Stimulated activated naive CD8-positive, alpha-beta T cell treated with anti-CD3 and anti-CD28 coated beads, Interleukin-15, Interleukin-2, amounts not matched to agents 100 ng/mL and 50 ng/mL, for 24 hours (primary cell): Measurements from ENCODE around the gene HERC2.
"Not testable (repeated sequence)": the region's sequence is repeated elsewhere in the genome, so short reads cannot be mapped to it uniquely, and the experiment has no call there.

Experiments used
- H3K27ac Mint-ChIP-seq: one replicate; pipeline ENCODE4 v1.8.0; 2021; ENCODE audit warnings: mild to moderate bottlenecking, mixed read lengths
- H3K27me3 Mint-ChIP-seq: one replicate; pipeline ENCODE4 v1.8.0; 2021; ENCODE audit warnings: mixed read lengths
- H3K36me3 Mint-ChIP-seq: one replicate; pipeline ENCODE4 v1.8.0; 2021; ENCODE audit warnings: low read depth, mixed read lengths
- H3K4me1 Mint-ChIP-seq: one replicate; pipeline ENCODE4 v1.8.0; 2021; ENCODE audit warnings: low read depth, mixed read lengths
- H3K4me3 Mint-ChIP-seq: one replicate; pipeline ENCODE4 v1.8.0; 2021; ENCODE audit warnings: mild to moderate bottlenecking, mixed read lengths
- H3K9me3 Mint-ChIP-seq: one replicate; pipeline ENCODE4 v1.8.0; 2021; ENCODE audit warnings: mixed read lengths

HERC2 gene

DNA sequence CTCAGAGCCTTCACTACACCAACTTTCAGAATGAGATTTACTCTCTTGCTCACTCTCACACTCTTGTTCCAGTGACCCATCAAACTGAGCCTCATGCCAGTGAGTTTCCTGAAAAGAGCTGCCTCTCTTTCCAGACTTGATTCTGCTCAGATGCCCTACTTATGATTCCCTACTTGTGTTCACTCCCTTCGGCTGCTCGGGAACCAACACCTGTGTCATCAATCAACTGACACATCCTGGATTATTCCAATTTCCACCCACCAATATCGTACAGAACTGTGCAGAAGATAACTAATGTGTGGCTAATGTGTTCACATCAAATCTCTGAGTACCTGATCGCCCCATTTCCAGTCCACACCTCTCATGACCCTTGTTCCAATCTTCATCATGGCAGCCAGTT lies 100.3 kb downstream of the HERC2 start:
- H3K27me3 Mint-ChIP-seq, H3K9me3 Mint-ChIP-seq: not testable (repeated sequence)
- H3K36me3 Mint-ChIP-seq: peaks cover 53% of the 10 kb centered on the region

GRCh38 chr15:28219116-28219515 lies 102.9 kb downstream of the HERC2 start:
- H3K4me3 Mint-ChIP-seq: no peak overlapping the region
- H3K4me1 Mint-ChIP-seq: no peaks in the 10 kb centered on the region
- H3K9me3 Mint-ChIP-seq: no peaks in the 10 kb centered on the region
- H3K27me3 Mint-ChIP-seq: no peaks in the 10 kb centered on the region
- H3K36me3 Mint-ChIP-seq: peaks cover 32% of the 10 kb centered on the region
- H3K27ac Mint-ChIP-seq: no peak overlapping the region

More for the DNA sequence above, 100.3 kb downstream of the HERC2 start:
- not testable (repeated sequence) for H3K27ac Mint-ChIP-seq, H3K4me3 Mint-ChIP-seq, H3K4me1 Mint-ChIP-seq

- not testable (repeated sequence) for H3K4me1 Mint-ChIP-seq, H3K9me3 Mint-ChIP-seq, H3K27me3 Mint-ChIP-seq, H3K27ac Mint-ChIP-seq, H3K4me3 Mint-ChIP-seq
- H3K36me3 Mint-ChIP-seq: peaks cover 32% of the 10 kb centered on the region
These were observed 104.9 kb downstream of the HERC2 start for GRCh38 chr15:28216946-28217546.

DNA sequence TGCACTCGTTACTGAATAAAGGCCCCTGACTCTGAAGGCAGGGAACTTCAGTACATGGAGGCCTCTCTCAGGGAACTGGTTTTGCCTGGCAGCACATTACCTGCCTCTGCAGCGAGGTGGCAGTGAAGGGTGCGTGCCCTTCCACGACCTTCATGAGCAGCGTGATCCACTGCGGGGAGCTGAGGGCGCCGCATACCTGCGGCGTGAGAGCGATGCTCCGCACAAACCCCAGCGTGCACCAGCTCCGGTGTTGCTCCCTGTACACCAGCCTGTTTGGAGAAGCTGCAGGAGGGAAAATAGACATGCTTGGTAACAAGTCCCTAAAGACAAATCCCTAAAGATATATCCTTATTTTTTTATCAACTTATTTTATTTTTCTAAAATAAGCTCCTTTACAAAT lies 106.5 kb downstream of the HERC2 start:
- H3K9me3 Mint-ChIP-seq, H3K27me3 Mint-ChIP-seq, H3K4me1 Mint-ChIP-seq, H3K4me3 Mint-ChIP-seq, H3K27ac Mint-ChIP-seq: not testable (repeated sequence)
- peaks cover 33% of the 10 kb centered on the region for H3K36me3 Mint-ChIP-seq

DNA sequence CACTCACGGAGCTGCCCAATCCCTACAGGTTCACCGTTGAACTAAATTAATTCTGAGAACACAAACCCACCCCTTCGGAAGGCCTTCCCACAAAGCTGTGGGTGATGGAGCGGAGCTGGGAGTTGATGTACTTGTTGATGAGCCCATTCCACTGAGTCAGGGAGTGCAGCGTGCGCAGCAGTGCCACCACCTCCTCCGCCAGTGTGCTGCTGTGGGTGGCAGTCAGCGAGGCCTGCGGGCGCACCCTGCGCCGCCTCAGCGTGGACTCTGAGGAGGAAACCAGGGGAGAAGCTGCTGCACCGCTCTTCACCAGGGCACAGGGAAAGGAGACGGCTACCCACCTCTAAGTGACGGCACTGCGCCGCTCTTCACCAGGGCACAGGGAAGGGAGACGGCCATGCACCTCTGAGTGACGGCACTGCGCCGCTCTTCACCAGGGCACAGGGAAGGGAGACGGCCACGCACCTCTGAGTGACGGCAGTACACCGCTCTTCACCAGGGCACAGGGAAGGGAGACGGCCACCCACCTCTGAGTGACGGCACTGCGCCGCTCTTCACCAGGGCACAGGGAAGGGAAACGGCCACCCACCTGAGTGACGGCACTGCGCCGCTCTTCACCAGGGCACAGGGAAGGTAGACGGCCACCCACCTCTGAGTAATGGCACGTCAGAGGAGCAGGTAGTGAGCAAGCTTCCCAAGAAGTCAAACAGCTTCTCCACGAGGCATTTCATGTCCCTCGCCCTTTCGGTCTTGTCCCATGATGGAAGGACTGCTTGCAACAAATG lies 107.8 kb downstream of the HERC2 start:
- not testable (repeated sequence) for H3K4me3 Mint-ChIP-seq, H3K9me3 Mint-ChIP-seq, H3K27me3 Mint-ChIP-seq, H3K4me1 Mint-ChIP-seq, H3K27ac Mint-ChIP-seq
- H3K36me3 Mint-ChIP-seq: peaks cover 22% of the 10 kb centered on the region

DNA sequence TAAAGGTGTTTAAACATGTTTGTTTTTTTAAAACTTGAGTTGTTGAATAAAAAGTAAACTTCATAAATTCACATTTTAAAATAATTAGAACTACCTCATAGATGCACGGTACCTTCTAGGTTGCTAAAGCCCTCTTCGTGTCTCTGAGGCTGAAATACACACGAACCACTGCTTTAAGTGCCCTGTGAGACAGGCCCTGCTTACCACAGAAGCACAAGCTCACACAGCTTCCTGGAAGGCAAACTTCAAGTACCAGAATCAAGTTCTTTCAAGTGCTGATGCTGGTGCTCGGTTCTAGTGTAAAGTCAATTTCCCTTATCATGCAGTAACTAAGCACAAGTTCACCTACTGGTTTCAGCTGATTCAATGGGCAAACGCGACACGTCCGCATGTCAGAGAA lies 108.6 kb downstream of the HERC2 start:
- not testable (repeated sequence) for H3K4me1 Mint-ChIP-seq, H3K9me3 Mint-ChIP-seq, H3K4me3 Mint-ChIP-seq, H3K27ac Mint-ChIP-seq, H3K27me3 Mint-ChIP-seq
- H3K36me3 Mint-ChIP-seq: peaks cover 18% of the 10 kb centered on the region

GRCh38 chr15:28208583-28208982 lies 113.4 kb downstream of the HERC2 start:
- Mint-ChIP-seq H3K27ac (no peak overlapping the region), H3K9me3 (no peaks in the 10 kb centered on the region), H3K27me3 (no peaks in the 10 kb centered on the region), H3K4me3 (no peak overlapping the region), H3K4me1 (no peaks in the 10 kb centered on the region), H3K36me3 (peaks cover 26% of the 10 kb centered on the region)

DNA sequence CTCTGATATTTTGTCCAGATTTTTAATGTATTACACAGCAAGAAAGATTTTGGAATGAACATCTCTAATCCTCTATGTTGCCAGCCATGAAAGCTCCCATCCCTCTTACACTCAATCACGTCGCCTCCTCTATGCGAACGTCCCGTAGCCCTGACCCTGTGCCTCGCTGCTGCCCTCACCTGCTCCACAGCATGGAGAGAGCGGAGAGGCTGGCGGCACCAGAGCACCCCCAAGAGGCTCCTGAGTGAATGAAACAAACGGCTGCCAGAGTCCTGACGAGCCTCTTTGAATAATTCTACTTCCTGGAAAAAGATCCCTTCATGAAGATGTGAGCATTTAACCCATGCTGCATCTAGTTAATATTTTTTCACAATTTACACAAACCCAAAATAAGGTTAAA lies 116.3 kb downstream of the HERC2 start:
- not testable (repeated sequence) for H3K27ac Mint-ChIP-seq

DNA sequence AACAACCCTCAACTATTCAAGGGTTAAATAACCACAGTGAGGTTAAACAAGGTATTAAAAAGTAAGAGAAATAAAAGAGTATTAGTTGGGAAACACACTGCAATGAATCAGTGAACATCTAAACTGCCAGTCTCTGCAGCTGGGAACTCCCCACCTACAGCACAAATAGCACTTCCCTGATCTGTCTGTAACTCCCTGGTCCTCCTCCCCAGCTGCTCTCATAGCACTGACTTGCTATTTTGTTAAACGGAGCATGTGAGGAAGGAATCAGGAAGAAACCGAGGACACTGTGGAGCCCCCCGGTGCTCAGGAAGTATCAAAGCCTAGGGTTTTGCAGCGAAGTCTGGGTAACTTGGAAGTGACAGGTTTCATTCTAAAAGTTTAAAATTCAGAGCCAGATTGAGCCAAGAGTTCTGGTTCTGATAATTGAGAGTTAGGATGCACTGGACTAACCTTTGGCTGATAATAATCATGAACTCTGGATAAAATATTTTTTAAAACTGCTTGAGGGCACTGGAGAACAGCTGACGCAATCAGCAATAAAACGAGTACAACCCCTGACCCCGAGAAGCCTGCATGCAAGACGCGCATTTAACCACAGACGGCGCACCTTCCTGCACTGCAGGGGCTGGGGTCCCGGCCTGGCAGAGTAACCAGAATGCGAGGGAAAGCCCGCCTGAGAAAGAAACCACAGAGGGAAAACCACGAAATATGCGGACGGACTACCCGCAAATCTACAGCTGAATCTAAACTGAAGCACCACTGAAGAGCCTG lies 118.7 kb downstream of the HERC2 start:
- H3K36me3 Mint-ChIP-seq: peaks cover 40% of the 10 kb centered on the region
- not testable (repeated sequence) for H3K27ac Mint-ChIP-seq, H3K27me3 Mint-ChIP-seq, H3K4me3 Mint-ChIP-seq, H3K4me1 Mint-ChIP-seq, H3K9me3 Mint-ChIP-seq

More for the DNA sequence above, 116.3 kb downstream of the HERC2 start:
- H3K36me3 Mint-ChIP-seq: peaks cover 29% of the 10 kb centered on the region
- not testable (repeated sequence) for H3K9me3 Mint-ChIP-seq, H3K27me3 Mint-ChIP-seq, H3K4me3 Mint-ChIP-seq, H3K4me1 Mint-ChIP-seq

GRCh38 chr15:28202124-28202523 lies 119.9 kb downstream of the HERC2 start:
- H3K4me1 Mint-ChIP-seq, H3K9me3 Mint-ChIP-seq, H3K27ac Mint-ChIP-seq, H3K27me3 Mint-ChIP-seq, H3K4me3 Mint-ChIP-seq: not testable (repeated sequence)
- H3K36me3 Mint-ChIP-seq: peaks cover 45% of the 10 kb centered on the region

- H3K27ac Mint-ChIP-seq, H3K4me3 Mint-ChIP-seq, H3K27me3 Mint-ChIP-seq, H3K4me1 Mint-ChIP-seq, H3K9me3 Mint-ChIP-seq: not testable (repeated sequence)
- H3K36me3 Mint-ChIP-seq: peaks cover 59% of the 10 kb centered on the region
These were observed 123.8 kb downstream of the HERC2 start for GRCh38 chr15:28198215-28198614.

- H3K4me3 Mint-ChIP-seq, H3K9me3 Mint-ChIP-seq, H3K27ac Mint-ChIP-seq, H3K27me3 Mint-ChIP-seq, H3K4me1 Mint-ChIP-seq: not testable (repeated sequence)
- H3K36me3 Mint-ChIP-seq: peaks cover 61% of the 10 kb centered on the region
These were observed 124.3 kb downstream of the HERC2 start for GRCh38 chr15:28197694-28198093.

GRCh38 chr15:28196581-28196980 lies 125.4 kb downstream of the HERC2 start:
- peaks cover 65% of the 10 kb centered on the region for H3K36me3 Mint-ChIP-seq
- H3K4me1 Mint-ChIP-seq, H3K27ac Mint-ChIP-seq, H3K27me3 Mint-ChIP-seq, H3K4me3 Mint-ChIP-seq, H3K9me3 Mint-ChIP-seq: not testable (repeated sequence)

GRCh38 chr15:28192772-28193171 lies 129.2 kb downstream of the HERC2 start:
- Mint-ChIP-seq H3K36me3 (peaks cover 49% of the 10 kb centered on the region), H3K27ac (no peak overlapping the region)

DNA sequence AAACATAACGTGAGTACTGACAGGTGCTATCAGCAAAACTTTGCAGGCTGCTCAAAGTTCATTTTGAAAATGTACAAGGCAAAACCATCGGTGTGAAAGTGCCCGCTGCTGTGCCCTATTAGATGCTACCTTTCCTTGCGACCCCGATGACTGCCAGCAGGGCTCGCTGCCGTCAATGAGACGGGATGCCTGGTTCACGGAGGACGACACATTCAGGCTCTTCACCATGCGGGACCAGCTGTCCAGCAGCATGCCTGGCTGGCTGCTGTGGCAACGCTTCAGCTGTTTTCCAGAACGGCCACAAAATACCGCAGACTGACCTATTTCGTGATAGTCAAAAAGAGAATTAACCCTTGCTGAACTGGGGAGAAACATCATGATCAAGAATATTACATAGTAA lies 130.1 kb downstream of the HERC2 start:
- H3K4me3 Mint-ChIP-seq: no peak overlapping the region
- no peaks in the 10 kb centered on the region for H3K9me3 Mint-ChIP-seq
- H3K27me3 Mint-ChIP-seq: no peaks in the 10 kb centered on the region
- H3K27ac Mint-ChIP-seq: no peak overlapping the region
- peaks cover 44% of the 10 kb centered on the region for H3K36me3 Mint-ChIP-seq
- no peaks in the 10 kb centered on the region for H3K4me1 Mint-ChIP-seq

More at GRCh38 chr15:28192772-28193171, 129.2 kb downstream of the HERC2 start:
- no peaks in the 10 kb centered on the region for H3K9me3 Mint-ChIP-seq
- no peaks in the 10 kb centered on the region for H3K27me3 Mint-ChIP-seq
- no peak overlapping the region for H3K4me3 Mint-ChIP-seq
- no peaks in the 10 kb centered on the region for H3K4me1 Mint-ChIP-seq
